Measurements from ENCODE around the gene LBX1. TPM values are rescaled to one million over a fixed set of nuclear protein-coding genes. Genes with fewer than 3 reads are reported as not detected.
"Not testable (repeated sequence)": the region's sequence is repeated elsewhere in the genome, so short reads cannot be mapped to it uniquely, and the experiment has no call there.

Gene LBX1
- polyA plus RNA-seq, 4 donors: 0.04 TPM; not detected in 3

DNA sequence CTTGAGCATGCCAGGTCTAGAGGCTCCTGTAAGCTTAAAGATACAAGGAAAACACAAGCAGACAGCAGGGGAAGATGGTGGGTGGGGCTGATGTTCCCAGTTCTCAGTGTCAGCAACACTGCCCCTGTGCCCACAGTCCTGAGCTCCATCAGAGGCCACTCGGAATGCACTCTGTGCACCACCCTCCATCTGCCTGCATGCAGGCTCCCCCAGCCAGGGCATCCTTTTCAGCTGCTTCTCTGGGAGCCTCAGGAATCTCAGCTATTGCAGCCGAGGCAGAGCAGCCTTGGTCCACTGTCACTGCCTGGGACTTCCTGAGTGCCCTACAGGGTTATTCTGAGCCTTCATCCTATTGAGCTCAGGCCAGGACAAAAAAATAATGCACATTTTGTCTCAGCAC, 22.2 kb downstream of the LBX1 start:
- no peak overlapping the region for H3K4me3 ChIP-seq (ENCODE audit: low read depth in 1 of 3, low read length in 3 of 3)
- no peaks in the 10 kb centered on the region for H3K9me3 ChIP-seq (ENCODE audit: control insufficient read depth in 2 of 2, insufficient read depth in 1 of 2, low read depth in 1 of 2, low read length in 1 of 2)
- 26 to 54% (median 49%) methylated on average over 2 of the region's 2 CpGs for WGBS, 3 donors
- DNase-seq (no peak), FAIRE-seq (no peak)
- no peaks in the 10 kb centered on the region for H3K4me1 ChIP-seq (ENCODE audit: control insufficient read depth in 3 of 3, insufficient read depth in 2 of 3, low read depth in 1 of 3, low read length in 2 of 3)
- no peaks in the 10 kb centered on the region for H3K36me3 ChIP-seq (ENCODE audit: control insufficient read depth in 3 of 3, insufficient read depth in 2 of 3, low read depth in 1 of 3, low read length in 3 of 3)
- peaks cover 0 to 36% (median 13%) of the 10 kb centered on the region in 3 donors for H3K27me3 ChIP-seq (ENCODE audit: control insufficient read depth in 3 of 3, insufficient read depth in 3 of 3, low read length in 3 of 3)
- no peak overlapping the region for H3K27ac ChIP-seq (ENCODE audit: low read depth in 1 of 3, low read length in 2 of 3)

DNA sequence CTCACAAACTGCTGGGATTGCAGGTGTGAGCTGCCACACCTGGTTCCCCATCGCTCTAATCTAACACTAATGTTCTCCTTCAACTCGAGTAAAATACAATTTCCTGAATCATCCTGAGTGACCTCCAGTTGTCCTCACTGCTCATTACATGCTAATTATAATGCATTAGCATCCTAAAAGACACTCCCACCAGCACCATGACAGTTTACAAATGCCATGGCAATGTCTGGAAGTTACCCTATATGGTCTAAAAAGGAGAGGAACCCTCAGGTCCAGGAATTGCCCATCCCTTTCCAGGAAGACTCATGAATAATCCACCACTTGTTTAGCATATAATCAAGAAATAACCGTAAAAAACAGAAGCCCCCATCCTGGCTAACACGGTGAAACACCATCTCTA, 26.6 kb downstream of the LBX1 start:
- not testable (repeated sequence) for DNase-seq; H3K4me1 ChIP-seq (ENCODE audit: control insufficient read depth in 3 of 3, insufficient read depth in 2 of 3, low read depth in 1 of 3, low read length in 2 of 3); FAIRE-seq

GRCh38 chr10:101198326-101198977, 30.8 kb downstream of the LBX1 start:
- H3K4me3 ChIP-seq (ENCODE audit: low read depth in 1 of 3, low read length in 3 of 3); H3K36me3 ChIP-seq (ENCODE audit: control insufficient read depth in 3 of 3, insufficient read depth in 2 of 3, low read depth in 1 of 3, low read length in 3 of 3); H3K9me3 ChIP-seq (ENCODE audit: control insufficient read depth in 2 of 2, insufficient read depth in 1 of 2, low read depth in 1 of 2, low read length in 1 of 2); DNase-seq; FAIRE-seq; H3K4me1 ChIP-seq (ENCODE audit: control insufficient read depth in 3 of 3, insufficient read depth in 2 of 3, low read depth in 1 of 3, low read length in 2 of 3); H3K27ac ChIP-seq (ENCODE audit: low read depth in 1 of 3, low read length in 2 of 3): not testable (repeated sequence)
- 72 to 77% (median 75%) methylated on average over 8 of the region's 8 CpGs for WGBS, 3 donors
- peaks cover 0 to 28% (median 8%) of the 10 kb centered on the region in 3 donors for H3K27me3 ChIP-seq (ENCODE audit: control insufficient read depth in 3 of 3, insufficient read depth in 3 of 3, low read length in 3 of 3)

More for the DNA sequence above, 26.6 kb downstream of the LBX1 start:
- H3K9me3 ChIP-seq (ENCODE audit: control insufficient read depth in 2 of 2, insufficient read depth in 1 of 2, low read depth in 1 of 2, low read length in 1 of 2); H3K27ac ChIP-seq (ENCODE audit: low read depth in 1 of 3, low read length in 2 of 3); H3K36me3 ChIP-seq (ENCODE audit: control insufficient read depth in 3 of 3, insufficient read depth in 2 of 3, low read depth in 1 of 3, low read length in 3 of 3); H3K4me3 ChIP-seq (ENCODE audit: low read depth in 1 of 3, low read length in 3 of 3): not testable (repeated sequence)
- 57 to 67% (median 58%) methylated on average over 4 of the region's 4 CpGs for WGBS, 3 donors
- H3K27me3 ChIP-seq (ENCODE audit: control insufficient read depth in 3 of 3, insufficient read depth in 3 of 3, low read length in 3 of 3): peaks cover 0 to 18% (median 10%) of the 10 kb centered on the region in 3 donors

GRCh38 chr10:101195921-101196320, 33.3 kb downstream of the LBX1 start:
- no peak overlapping the region for H3K27ac ChIP-seq (ENCODE audit: low read depth in 1 of 3, low read length in 2 of 3)
- no peaks in the 10 kb centered on the region for H3K4me1 ChIP-seq (ENCODE audit: control insufficient read depth in 3 of 3, insufficient read depth in 2 of 3, low read depth in 1 of 3, low read length in 2 of 3)
- no peaks in the 10 kb centered on the region for H3K9me3 ChIP-seq (ENCODE audit: control insufficient read depth in 2 of 2, insufficient read depth in 1 of 2, low read depth in 1 of 2, low read length in 1 of 2)
- peaks cover 0 to 26% (median 7%) of the 10 kb centered on the region in 3 donors for H3K27me3 ChIP-seq (ENCODE audit: control insufficient read depth in 3 of 3, insufficient read depth in 3 of 3, low read length in 3 of 3)
- DNase-seq (no peak), FAIRE-seq (no peak)
- WGBS, 3 donors: 78 to 88% (median 80%) methylated on average over 5 of the region's 5 CpGs
- H3K4me3 ChIP-seq (ENCODE audit: low read depth in 1 of 3, low read length in 3 of 3): no peak overlapping the region
- no peaks in the 10 kb centered on the region for H3K36me3 ChIP-seq (ENCODE audit: control insufficient read depth in 3 of 3, insufficient read depth in 2 of 3, low read depth in 1 of 3, low read length in 3 of 3)

DNA sequence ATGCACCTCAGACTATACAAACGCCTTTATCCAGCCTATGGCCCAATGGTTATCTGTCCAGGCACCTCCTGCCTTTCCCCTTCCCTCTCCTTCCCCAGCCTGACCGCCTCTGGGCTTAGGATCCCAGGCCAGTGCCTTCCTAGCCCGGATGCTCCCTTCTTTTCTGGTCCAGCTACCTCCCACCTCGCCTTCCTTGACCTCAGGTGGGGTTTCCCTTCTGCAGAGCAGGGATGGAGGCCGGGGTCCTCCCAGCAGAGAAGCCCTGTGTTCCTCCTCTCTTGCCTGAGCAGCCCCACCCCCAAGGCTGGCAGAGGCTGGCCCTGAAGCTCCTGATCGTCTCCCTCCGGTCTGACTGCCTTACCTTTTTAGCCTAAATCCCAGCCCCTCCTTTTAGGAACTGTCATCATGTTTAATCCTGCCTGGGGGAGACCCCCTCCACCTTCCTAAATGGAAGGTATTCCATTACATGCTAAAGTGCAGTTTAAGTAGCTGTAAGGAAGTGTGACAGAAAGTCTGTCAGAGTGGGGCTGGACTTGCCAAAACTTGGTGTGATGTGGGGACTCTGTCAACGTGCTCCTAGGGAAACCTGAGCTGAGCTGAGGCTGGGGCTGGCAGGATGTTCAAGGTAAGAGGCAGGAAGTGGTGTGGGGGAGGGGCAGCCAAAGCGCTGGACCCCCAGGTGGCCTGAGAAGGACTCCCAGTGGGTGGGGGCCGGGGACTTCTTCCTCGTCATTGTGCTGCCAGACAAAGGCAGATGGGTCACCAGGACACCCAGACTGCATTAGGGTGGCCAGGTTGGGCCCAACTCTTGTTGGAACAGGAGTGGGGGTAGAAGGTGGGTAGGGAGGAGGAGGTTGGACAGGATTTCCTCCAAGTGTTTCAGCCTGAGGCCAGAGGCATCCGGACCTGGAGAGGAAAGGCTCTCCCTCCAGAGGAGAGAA, 39.5 kb downstream of the LBX1 start:
- Histone ChIP-seq H3K4me1 (ENCODE audit: control insufficient read depth in 3 of 3, insufficient read depth in 2 of 3, low read depth in 1 of 3, low read length in 2 of 3) (no peaks in the 10 kb centered on the region), H3K4me3 (ENCODE audit: low read depth in 1 of 3, low read length in 3 of 3) (no peak overlapping the region), H3K36me3 (ENCODE audit: control insufficient read depth in 3 of 3, insufficient read depth in 2 of 3, low read depth in 1 of 3, low read length in 3 of 3) (no peaks in the 10 kb centered on the region), H3K27ac (ENCODE audit: low read depth in 1 of 3, low read length in 2 of 3) (no peak overlapping the region), H3K27me3 (ENCODE audit: control insufficient read depth in 3 of 3, insufficient read depth in 3 of 3, low read length in 3 of 3) (peaks cover 0 to 17% (median 2%) of the 10 kb centered on the region in 3 donors), H3K9me3 (ENCODE audit: control insufficient read depth in 2 of 2, insufficient read depth in 1 of 2, low read depth in 1 of 2, low read length in 1 of 2) (no peaks in the 10 kb centered on the region)
- WGBS, 3 donors: 39 to 45% (median 43%) methylated on average over 10 to 12 of the region's 12 CpGs
- no peak for DNase-seq
- no peak for FAIRE-seq

GRCh38 chr10:101188942-101189341, 40.3 kb downstream of the LBX1 start:
- no peaks in the 10 kb centered on the region for H3K36me3 ChIP-seq (ENCODE audit: control insufficient read depth in 3 of 3, insufficient read depth in 2 of 3, low read depth in 1 of 3, low read length in 3 of 3)
- H3K27me3 ChIP-seq (ENCODE audit: control insufficient read depth in 3 of 3, insufficient read depth in 3 of 3, low read length in 3 of 3): peaks cover 0 to 22% (median 2%) of the 10 kb centered on the region in 3 donors
- H3K27ac ChIP-seq (ENCODE audit: low read depth in 1 of 3, low read length in 2 of 3): no peak overlapping the region
- DNase-seq (no peak), FAIRE-seq (no peak)
- H3K9me3 ChIP-seq (ENCODE audit: control insufficient read depth in 2 of 2, insufficient read depth in 1 of 2, low read depth in 1 of 2, low read length in 1 of 2): no peaks in the 10 kb centered on the region
- WGBS, 3 donors: 42 to 73% (median 60%) methylated on average over 4 of the region's 4 CpGs
- H3K4me3 ChIP-seq (ENCODE audit: low read depth in 1 of 3, low read length in 3 of 3): no peak overlapping the region
- H3K4me1 ChIP-seq (ENCODE audit: control insufficient read depth in 3 of 3, insufficient read depth in 2 of 3, low read depth in 1 of 3, low read length in 2 of 3): no peaks in the 10 kb centered on the region

GRCh38 chr10:101183458-101184183, 45.6 kb downstream of the LBX1 start:
- 71 to 77% (median 76%) methylated on average over 6 of the region's 6 CpGs for WGBS, 3 donors
- no peak overlapping the region for H3K4me3 ChIP-seq (ENCODE audit: low read depth in 1 of 3, low read length in 3 of 3)
- H3K36me3 ChIP-seq (ENCODE audit: control insufficient read depth in 3 of 3, insufficient read depth in 2 of 3, low read depth in 1 of 3, low read length in 3 of 3): no peaks in the 10 kb centered on the region
- H3K27ac ChIP-seq (ENCODE audit: low read depth in 1 of 3, low read length in 2 of 3): no peak overlapping the region
- H3K27me3 ChIP-seq (ENCODE audit: control insufficient read depth in 3 of 3, insufficient read depth in 3 of 3, low read length in 3 of 3): peaks cover 0 to 25% (median 15%) of the 10 kb centered on the region in 3 donors
- peaks cover 0 to 4% of the 10 kb centered on the region in 2 donors for H3K9me3 ChIP-seq (ENCODE audit: control insufficient read depth in 2 of 2, insufficient read depth in 1 of 2, low read depth in 1 of 2, low read length in 1 of 2)
- FAIRE-seq: no peak
- H3K4me1 ChIP-seq (ENCODE audit: control insufficient read depth in 3 of 3, insufficient read depth in 2 of 3, low read depth in 1 of 3, low read length in 2 of 3): no peaks in the 10 kb centered on the region
- no peak for DNase-seq

GRCh38 chr10:101182936-101183335, 46.3 kb downstream of the LBX1 start:
- no peak for FAIRE-seq
- H3K27ac ChIP-seq (ENCODE audit: low read depth in 1 of 3, low read length in 2 of 3): no peak overlapping the region
- no peaks in the 10 kb centered on the region for H3K4me1 ChIP-seq (ENCODE audit: control insufficient read depth in 3 of 3, insufficient read depth in 2 of 3, low read depth in 1 of 3, low read length in 2 of 3)
- DNase-seq: no peak
- H3K9me3 ChIP-seq (ENCODE audit: control insufficient read depth in 2 of 2, insufficient read depth in 1 of 2, low read depth in 1 of 2, low read length in 1 of 2): peaks cover 0 to 4% of the 10 kb centered on the region in 2 donors
- H3K36me3 ChIP-seq (ENCODE audit: control insufficient read depth in 3 of 3, insufficient read depth in 2 of 3, low read depth in 1 of 3, low read length in 3 of 3): no peaks in the 10 kb centered on the region
- WGBS, 3 donors: 76 to 85% (median 77%) methylated on average over 2 of the region's 2 CpGs
- no peak overlapping the region for H3K4me3 ChIP-seq (ENCODE audit: low read depth in 1 of 3, low read length in 3 of 3)
- peaks cover 0 to 25% (median 16%) of the 10 kb centered on the region in 3 donors for H3K27me3 ChIP-seq (ENCODE audit: control insufficient read depth in 3 of 3, insufficient read depth in 3 of 3, low read length in 3 of 3)

All from small intestine (tissue), 7 donors.